Thyroid gland (tissue), 4 donors: ENCODE results near the gene TIMM8B.

Experiments
- POLR2A ChIP-seq, 2 donors: fragments of 450-650 bp; IDR thresholded peaks; one replicate each; pipeline ENCODE4 v1.6.1; 2017; ENCODE audit warnings: antibody characterized with exemption in 2 of 2, mild to moderate bottlenecking in 2 of 2, moderate library complexity in 1 of 2
- TF ChIP-seq, protein P1 (sequence below), 6 experiments: fragments of 200-600 bp in 3 of 6; fragments of 450-650 bp in 3 of 6; sonication (generic) in 3 of 6; IDR thresholded peaks; one replicate each; pipeline ENCODE4 v1.5.1; 2016 to 2019; ENCODE audit warnings: antibody characterized with exemption in 6 of 6, mild to moderate bottlenecking in 2 of 6, inconsistent platforms in 1 of 6, moderate library complexity in 1 of 6

DNA sequence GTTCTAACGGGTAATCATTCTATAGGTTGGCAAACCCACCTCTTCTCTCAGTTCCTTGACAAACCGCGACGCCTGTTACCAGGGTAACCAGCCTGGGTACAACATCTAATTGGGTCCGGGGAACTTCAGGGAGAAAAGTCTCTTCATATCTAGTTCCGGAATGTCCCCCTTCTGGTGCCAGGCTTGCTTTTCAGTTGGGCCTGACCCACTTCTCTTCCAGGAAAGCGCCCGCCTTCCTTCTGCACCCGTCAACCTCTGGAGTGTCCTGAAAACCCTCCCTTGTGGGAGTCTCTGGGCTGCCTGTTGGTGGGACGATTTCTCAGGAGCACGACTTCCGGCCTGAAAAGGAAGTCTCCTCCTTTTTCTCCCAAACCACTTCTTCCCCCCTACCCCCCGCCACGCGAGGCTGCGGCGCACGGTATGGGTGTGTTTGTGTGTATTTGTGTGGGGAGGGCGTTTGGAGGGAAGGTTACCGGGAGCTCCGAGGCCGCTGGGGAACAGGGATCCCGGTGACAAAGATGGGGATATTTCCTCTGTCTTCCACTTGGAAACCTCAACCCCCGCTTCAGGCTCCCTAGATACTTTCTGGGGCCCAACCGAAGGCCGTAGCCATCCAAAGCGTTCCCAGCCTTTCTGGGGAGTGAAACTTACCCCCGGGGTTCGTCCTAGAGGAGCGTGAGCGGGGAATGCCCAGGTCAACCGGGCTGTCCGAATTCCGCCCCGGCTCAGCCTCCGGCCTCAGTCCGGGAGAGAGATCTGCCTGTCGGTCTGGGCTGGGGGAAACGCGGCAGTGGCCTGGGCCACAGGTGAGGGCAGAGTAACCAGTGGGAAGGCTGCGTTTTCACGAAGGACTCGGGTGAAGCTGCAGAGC lies 12.4 kb downstream of the TIMM8B start, which contains the start of the genes NKAPD1 and PIH1D2:
- peak in 1 of 2 donors; percentile 50 for TF ChIP-seq POLR2A (IDR thresholded peaks at IDR 0.05)
- TF ChIP-seq, protein P1, sequence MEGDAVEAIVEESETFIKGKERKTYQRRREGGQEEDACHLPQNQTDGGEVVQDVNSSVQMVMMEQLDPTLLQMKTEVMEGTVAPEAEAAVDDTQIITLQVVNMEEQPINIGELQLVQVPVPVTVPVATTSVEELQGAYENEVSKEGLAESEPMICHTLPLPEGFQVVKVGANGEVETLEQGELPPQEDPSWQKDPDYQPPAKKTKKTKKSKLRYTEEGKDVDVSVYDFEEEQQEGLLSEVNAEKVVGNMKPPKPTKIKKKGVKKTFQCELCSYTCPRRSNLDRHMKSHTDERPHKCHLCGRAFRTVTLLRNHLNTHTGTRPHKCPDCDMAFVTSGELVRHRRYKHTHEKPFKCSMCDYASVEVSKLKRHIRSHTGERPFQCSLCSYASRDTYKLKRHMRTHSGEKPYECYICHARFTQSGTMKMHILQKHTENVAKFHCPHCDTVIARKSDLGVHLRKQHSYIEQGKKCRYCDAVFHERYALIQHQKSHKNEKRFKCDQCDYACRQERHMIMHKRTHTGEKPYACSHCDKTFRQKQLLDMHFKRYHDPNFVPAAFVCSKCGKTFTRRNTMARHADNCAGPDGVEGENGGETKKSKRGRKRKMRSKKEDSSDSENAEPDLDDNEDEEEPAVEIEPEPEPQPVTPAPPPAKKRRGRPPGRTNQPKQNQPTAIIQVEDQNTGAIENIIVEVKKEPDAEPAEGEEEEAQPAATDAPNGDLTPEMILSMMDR (IDR thresholded peaks at IDR 0.05): peak in 3 of 6 experiments; percentile 10 to 41 (median 36)
